HG02571 (cell line): ENCODE results near the gene EVI2B.
"Not testable (repeated sequence)": the region's sequence is repeated elsewhere in the genome, so short reads cannot be mapped to it uniquely, and the experiment has no call there.

Experiments used
- ATAC-seq: cut with Tn5 transposase; IDR thresholded peaks from one replicate; pipeline ENCODE4 v1.9.1; 2021; ENCODE audit warnings: mild to moderate bottlenecking, moderate library complexity; ENCODE audit not compliant: unreplicated experiment

The EVI2B gene

DNA sequence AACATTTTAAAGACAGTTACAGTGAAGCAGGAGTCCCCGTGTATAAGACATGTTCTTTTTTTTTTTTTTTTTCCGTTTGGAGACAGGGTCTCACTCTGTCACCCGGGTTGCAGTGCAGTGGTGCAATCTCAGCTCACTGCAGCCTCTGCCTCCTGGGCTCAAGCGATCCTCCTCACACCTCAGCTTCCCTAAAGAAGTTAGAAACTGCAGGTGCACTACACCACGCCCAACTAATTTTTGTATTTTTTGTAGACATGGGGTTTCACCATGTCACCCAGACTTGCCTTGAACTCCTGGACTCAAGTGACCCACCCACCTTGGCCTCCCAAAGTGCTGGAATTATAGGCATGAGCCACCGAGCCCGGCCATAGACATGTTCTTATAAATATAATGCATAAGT, 3.0 kb downstream of the EVI2B start:
- ATAC-seq, result no peak

DNA sequence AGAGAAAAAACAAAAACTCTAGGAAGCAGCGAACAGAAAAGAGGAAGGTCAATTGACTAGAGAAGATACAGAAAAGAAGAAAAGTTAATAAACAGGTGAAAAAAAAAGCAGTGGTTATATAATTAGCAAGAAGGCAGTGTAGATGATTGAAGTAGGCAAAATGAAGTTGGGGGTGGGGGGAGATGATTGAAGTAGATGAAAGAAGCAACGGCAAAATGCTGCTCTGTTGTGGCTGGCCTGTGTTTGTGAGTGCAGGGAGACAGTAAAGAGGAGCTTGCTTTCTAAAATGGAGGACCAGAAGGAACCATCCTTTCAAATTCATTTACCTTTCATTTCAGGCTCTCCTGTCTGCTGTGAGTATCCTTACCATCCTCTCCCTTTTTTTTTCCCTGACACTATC, 3.6 kb downstream of the EVI2B start:
- ATAC-seq, result no peak

DNA sequence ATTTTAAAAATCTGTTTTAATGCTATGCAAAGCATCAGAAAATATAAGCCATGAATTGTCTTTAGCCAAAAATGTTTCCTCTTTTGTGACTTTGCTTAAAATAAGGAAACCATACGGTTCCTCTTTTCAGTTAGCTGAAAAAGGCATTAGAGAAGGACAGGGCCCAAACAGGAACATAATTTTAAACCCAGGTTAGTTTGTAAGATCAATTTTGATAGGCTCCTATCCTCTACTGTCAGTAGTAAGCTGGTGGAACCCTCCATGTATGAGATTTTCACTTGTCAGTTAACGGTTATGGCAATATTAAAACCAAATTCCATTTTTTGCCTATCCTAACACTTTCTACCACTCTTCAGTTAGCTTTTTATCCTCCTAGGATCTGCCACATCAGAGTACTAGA, 4.3 kb downstream of the EVI2B start:
- no peak for ATAC-seq

DNA sequence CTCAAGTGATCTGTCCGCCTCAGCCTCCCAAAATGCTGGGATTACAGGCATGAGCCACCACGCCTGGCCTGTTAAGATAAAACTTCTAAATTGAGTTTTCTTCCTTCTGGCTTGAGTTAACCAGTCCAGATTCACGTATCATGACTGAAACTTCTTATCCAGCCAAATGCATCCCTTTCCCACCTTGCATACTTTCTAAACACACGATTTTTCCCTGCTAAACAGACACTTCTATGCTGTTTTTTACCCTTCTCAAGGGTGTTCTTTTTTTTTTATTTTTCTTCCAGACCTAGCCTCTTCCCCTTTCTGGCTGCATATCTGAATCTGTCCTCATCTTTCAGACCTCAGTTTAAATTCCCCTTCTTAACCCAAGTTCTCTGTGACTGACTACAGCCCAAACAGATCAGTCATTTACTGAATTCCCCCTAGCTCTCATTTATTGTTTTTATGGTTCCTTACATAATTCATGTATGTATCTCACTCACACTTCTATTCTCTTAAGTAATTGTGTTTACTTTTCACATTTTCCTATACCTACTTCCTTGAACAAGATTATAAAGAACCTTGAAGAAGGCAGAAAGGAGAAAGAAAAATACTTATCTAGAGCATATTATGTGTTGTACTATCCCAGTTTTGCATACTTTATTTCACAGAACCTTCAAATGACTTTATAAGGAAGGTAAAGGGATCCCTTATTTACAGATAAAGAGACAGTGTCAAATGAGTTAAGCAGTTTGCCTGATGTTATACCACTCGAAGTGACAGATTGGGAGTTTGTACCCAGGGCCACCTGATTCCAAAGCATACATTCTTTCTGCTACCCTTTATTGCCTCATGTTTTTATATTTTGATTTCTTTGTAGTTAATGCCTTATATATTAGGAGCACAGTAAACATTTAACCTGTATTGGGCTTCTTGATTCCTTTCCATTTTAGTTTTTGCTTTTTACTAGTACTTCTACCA, 5.2 kb downstream of the EVI2B start:
- no peak for ATAC-seq

DNA sequence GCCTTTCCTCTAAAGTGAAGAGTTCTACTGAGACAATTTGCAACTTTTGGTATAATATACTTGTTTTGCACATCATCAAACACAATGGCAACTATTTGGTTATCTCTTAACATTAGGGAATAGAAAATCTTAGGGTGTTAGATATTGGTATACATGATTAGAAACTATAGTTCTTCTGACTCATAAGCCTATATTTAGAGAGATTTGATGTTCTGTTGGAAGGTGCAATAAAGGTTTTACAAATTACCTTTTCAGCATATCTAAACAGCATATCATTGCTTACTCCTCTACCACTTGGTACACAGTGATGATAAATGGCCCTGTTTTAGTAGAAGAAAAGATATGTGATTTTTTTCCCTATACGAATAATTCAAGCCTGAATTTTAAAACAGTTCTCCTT, 6.2 kb downstream of the EVI2B start:
- ATAC-seq, result no peak

DNA sequence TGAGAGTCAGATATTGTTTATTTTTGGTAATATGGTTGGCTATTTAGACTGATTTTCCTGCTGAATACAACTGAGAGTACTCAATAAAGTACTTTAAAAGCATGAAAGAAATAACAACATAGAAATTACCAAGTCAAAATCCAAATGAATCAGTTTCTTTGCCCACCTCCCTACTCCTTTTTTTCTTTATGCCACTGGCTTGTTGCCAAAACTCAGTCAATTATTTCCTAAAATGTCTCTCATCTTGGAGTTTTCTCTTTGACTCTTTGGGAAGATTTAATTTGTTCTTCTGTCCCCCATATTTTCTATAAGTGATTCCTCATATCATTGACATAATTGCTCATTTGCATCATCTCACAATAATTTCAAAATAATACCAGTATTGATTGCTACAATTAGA, 14.2 kb downstream of the EVI2B start:
- no peak for ATAC-seq

DNA sequence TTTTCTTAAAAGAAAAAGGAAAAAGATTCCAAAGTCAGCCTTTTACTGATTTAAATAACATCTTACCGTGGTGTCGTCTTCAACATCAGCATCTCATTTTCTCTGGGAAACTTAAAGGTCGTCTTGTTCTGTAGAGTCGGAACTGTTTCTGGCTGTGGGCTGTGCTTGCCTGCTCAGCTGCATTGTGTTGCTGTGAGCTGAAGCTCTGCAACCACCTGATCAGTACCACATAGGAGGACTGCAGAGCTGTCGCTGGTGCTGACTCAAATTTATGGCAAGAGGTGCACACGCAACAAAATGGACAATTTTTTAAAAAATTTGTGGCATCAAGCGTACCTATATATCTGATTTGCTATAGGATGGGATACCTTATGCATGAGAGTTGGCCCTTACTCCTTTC, 16.8 kb downstream of the EVI2B start, which contains the start of gene OMG:
Gene OMG (minus strand): TSS at position 150 of the 400 bp plus-strand sequence. CDS start 908 bp downstream, outside the sequence.
- no peak for ATAC-seq

DNA sequence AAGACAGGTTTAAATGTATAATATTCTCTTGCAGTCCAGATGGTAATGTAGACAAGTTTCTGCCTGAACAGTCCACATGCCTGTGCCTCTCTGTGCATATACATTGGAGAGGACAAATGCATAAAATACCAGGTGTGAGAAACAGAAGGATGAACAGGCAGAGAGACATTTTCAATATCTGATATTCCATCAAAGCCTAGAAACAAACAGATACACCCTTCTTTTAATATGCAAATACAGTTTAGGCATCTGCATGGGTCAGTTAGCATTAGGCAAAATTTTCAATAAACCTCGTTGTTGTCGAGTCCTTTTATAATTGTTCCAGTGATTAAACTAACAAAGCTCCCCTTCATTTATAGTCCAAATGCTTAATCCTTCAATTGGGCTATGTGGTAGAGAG, 17.7 kb downstream of the EVI2B start:
- no peak for ATAC-seq

DNA sequence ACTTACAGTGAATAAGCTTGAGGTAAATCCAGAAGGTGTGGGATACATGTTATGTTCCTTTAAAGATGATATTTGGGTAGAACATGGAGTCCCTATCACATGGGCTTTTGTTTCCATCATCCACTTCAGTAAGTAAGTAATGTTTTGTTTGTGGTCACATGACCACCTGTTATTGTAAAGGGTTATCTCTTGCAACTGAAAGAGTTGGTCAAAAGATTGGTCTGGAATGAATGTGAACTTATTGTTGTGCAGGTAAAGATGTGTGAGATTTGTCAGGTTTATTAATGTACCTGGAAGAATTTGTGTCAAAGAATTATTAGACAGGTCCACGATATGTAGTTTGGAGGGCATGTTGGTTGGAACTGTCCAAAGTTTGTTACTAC, 18.4 kb downstream of the EVI2B start:
- no peak for ATAC-seq

DNA sequence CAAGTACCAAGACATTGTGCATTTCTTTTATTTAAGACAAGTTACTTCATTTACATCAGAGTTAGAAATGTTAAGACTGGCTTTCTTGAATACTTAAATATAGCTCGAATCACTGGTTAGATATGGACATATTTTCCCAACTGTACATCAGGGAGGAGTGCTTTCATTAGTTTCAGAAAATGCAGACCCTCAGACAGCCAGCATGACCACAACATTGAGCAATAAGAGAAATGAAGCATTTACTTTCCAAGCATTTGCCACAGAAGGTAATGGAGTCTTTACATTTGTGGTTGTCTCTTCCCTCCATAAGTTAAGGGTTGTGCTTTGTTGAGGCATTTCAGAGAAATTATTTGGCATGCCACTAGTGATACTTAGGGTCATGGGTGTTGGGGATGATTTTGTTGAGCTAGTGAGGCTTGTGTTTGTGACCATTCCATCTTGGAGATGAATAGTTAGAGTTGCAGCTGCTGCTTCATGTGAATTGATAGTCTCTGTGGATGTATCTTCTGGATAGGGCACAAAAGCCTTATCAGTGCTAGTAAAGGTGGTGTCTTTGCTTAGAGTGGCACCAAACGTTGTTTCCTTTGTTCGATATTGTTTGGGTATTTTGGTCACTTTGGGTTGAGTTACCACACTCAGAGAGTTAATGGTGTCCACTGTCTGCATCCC, 18.9 kb downstream of the EVI2B start:
- ATAC-seq, result no peak

DNA sequence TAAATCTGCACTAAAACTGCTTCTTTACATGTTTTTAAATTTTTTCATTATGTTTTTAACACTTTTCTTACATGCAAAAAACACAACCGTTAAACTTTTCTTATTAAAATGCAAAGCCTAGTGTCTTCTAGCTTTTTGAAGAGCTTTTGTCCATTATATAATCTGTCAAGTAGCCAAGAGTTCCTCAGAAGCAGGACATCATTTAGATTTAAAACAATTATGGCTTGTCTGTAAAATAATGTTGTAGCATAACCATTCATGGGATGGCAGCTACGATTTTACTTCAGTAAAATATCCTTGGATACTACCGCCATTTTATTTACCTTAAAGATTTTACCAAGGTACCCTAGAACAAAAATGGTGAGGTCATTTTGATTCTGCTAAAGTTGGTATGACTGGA, 19.6 kb downstream of the EVI2B start:
- no peak for ATAC-seq

DNA sequence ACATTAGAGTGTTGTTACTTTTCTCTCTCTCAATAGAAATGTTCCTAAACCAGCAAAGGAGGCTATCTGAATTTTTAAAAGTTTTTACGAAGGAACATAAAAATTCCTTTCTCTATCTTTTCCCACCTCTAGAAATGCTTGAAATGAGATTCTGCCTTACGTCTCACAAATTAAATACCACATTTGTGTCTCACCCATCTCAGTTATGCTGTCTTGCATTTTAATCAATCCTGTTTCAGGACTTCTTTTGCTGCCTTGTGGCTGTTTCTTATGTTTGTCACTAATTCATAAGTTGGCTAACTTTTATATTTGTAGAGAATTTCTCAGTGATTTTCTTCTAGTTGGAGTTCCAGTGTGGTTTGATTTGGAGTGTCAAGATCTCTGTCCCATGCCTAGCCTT, 20.3 kb downstream of the EVI2B start:
- ATAC-seq, result no peak

DNA sequence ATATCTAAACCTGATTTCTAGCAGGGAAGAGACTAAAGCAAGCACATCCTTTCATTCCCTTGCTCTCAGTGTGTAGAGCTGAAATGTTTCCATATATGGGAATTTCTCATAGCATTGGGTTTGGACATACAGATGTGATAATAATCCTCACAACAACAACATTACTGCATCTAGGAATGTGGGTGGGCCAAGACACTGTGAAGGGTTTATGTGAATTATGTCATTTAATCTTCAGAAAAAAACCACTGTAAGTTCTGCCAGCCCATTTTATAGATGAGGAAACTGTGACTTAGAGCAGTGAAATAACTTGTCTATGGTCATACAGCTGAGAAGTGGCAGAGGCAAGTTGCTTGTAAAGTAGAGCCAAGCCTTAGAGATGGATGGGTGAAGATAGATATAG, 22.0 kb downstream of the EVI2B start:
- no peak for ATAC-seq

DNA sequence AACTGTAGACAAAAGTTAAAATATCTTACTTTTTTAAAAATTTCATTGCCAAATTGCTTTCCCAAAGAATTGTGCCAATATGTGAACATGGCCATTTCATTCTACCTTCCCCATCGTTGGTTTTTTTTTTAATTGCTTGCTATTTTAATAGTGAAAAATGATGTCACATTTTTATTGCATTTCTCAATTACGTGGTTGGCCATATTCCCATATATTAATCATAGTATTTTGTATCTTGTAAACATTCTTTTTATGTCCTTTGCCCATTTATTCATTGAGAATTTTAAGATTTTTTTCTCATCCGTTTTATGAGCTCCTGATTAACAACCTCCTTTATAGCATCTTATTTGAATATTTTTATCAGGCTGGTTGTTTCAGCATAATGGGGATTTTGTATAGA, 24.1 kb downstream of the EVI2B start:
- ATAC-seq, result no peak

DNA sequence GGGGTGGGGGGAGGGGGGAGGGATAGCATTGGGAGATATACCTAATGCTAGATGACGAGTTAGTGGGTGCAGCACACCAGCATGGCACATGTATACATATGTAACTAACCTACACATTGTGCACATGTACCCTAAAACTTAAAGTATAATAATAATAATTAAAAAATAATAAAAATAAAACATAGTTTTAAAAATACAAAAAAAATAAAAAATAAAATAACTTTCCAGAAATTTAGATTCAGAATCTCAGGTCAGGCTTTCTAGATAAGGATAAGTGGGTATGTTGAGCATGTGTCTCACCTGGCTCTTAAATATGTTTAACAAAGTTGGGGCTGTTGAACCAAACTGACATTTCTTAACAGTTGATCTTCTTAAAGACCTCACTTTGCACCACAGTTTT, 25.9 kb downstream of the EVI2B start:
- not testable (repeated sequence) for ATAC-seq

DNA sequence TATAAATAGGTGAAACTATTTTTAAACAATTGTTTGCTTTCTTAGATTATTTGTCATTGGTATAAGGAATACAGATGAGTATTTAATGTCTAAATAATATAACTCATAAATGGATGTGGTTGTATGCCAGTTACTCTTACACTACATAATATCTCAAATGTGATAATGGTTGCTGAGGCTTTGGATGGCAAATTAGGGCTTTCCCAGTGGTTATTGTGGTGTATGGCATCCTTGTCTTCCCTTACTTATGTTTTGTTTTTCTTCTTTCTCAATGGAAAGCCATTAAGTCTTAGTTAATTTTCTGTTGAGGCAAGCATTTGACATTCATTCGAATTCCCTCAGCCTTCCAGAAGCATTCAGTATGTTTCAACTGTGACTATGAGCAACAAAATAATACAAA, 27.3 kb downstream of the EVI2B start:
- no peak for ATAC-seq

DNA sequence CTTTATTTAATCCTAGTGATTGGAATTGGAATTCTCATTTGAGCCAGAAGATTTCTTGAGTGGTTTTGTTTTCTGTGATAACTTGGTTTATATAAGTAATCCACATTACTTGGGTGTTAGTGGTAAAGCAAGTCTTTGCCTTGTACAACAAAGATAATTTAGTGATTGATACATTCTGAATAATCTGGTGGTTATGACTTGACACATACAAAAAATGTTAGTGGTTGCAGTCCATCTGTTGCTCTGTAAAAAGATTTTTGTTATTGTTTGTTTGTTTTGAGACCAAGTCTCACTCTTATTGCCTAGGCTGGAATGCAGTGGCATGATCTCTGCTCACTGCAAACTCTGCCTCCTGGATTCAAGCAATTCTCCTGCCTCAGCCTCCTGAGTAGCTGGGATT, 30.0 kb downstream of the EVI2B start:
- no peak for ATAC-seq

DNA sequence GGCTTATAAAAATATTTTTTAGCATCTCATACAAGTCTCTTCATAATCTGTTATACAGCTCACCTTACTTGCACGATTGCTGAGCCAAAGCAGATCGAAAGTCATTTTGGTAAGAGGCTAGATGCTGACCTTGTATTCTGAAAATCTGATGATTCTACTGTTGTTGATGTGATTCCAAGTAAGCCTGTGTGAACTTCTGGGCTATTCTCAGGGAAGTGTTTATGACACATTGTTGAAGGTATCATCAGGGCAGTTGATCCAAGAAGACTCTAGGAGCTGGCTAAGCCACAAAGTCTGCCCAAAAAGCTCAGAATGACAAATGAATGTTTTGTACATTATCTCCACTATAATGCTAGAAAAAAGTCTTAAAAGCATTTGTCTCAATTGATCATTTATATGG, 32.8 kb downstream of the EVI2B start:
- ATAC-seq, result no peak

DNA sequence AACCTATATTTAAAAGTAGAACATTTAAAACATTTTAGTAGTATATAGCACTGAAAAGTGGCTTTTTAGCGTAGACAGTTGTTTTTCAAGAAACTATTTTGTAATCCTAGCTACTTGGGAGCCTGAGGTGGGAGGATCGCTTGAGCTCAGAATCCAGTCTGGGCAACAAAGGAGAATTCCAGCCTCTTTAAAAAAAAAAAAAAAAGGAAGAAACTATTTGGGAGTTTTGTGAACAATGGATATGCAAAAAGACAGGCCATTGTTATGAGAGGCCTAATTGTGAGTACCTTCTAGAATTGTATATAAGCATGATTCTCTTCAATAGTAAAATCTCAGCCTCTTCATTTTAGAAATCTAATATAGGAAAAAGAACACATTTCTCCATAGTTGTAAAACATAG, 34.5 kb downstream of the EVI2B start:
- no peak for ATAC-seq

DNA sequence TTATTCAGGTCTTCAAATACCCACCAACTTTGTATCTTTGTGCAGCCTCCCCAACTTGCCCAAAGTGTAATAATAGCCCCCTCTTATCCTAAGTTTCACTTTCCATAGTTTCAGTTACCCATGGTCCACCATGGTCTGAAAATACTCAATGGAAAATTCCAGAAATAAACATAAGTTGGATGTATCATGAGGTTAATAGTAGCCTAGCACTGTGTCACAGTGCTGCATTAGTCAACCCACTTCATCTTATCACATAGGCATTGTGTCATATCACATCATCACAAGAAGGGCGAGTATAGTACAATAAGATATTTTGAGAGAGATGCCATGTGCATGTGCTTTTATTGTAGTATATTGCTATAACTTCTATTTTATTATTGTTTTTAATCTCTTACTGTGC, 38.7 kb downstream of the EVI2B start:
- no peak for ATAC-seq

DNA sequence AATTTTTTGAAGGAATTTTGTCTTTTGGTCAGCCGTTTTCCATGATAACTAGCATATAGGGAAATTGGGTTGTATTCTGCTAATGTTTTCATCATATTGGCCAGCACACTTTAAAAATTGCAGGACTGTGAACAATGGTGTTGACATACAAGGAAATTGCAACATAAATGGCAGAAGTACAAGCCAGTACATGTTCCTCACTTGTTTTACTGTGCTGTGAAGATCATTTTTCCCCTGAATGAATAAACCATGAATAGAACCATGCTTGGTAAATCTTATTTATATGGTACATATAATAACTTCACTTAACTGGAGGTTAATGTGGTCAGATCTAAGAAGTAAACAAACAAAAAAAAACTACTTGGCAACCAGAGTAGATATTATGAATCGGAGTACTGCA, 39.6 kb downstream of the EVI2B start:
- no peak for ATAC-seq

DNA sequence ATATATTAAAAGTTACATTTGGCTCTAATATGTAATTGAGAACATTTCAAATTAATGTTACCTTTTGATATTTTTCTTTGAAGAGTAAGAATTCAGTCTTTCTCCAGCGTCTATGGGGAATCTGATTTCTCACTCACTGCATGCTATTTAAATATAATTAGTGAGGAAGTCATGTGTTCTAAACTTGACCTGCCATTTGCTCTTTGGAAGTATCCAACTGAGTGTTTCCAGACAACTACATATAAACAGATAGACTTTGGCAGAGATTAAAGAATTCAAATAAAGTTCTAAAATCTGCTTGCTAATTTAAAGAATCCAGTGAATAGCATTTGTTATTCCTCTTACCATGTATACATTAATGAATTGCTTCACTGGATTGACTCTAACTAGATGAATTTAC, 40.3 kb downstream of the EVI2B start:
- no peak for ATAC-seq
